ENCODE data around the gene MON1B.
A peak's percentile ranks its signal among the peaks of the same experiment; 100 is the strongest.

Gene MON1B

GRCh38 chr16:77231047-77231446, 40.1 kb downstream of the MON1B start:
- Histone ChIP-seq H3K23ac (ENCODE audit: low read length in 2 of 2) (no peak overlapping the region), H3K18ac (ENCODE audit: low read depth in 1 of 2, low read length in 2 of 2) (no peak overlapping the region), H3K4ac (ENCODE audit: low read depth in 1 of 2, low read length in 2 of 2) (no peak overlapping the region), H2BK120ac (ENCODE audit: low read depth, low read length) (no peak overlapping the region), H3K4me2 (ENCODE audit: low read length, poor library complexity, severe bottlenecking) (no peak overlapping the region), H4K91ac (ENCODE audit: low read length) (no peak overlapping the region), H2BK5ac (ENCODE audit: low read depth, low read length, poor library complexity, severe bottlenecking) (no peak overlapping the region), H3K4me1 (ENCODE audit: control insufficient read depth, insufficient read depth, low read depth, low read length) (peaks cover 2% of the 10 kb centered on the region), H2BK15ac (ENCODE audit: low read depth, poor library complexity, severe bottlenecking) (no peak overlapping the region), H3K36me3 (ENCODE audit: control insufficient read depth in 1 of 2, insufficient read depth in 2 of 2, low read depth in 1 of 2, low read length in 2 of 2) (no peaks in the 10 kb centered on the region), H3K4me3 (ENCODE audit: insufficient read depth in 1 of 2, low read depth in 1 of 2, low read length in 2 of 2) (no peak overlapping the region), H3K27ac (ENCODE audit: low read length, poor library complexity, severe bottlenecking) (no peak overlapping the region), H3K9me3 (ENCODE audit: control insufficient read depth, low read length) (no peaks in the 10 kb centered on the region), H4K8ac (ENCODE audit: low read length) (no peak overlapping the region), H2AK5ac (ENCODE audit: low read length, severe bottlenecking) (no peak overlapping the region), H3K79me1 (replicated peaks; ENCODE audit: low read length, poor library complexity, severe bottlenecking) (no peaks in the 10 kb centered on the region), H2AFZ (ENCODE audit: low read depth, low read length) (no peak overlapping the region), H2BK12ac (ENCODE audit: low read length in 2 of 2) (no peak overlapping the region), H3K9ac (ENCODE audit: low read length) (no peak overlapping the region), H3K27me3 (ENCODE audit: control insufficient read depth in 1 of 2, insufficient read depth in 1 of 2, low read length in 2 of 2) (peaks cover 7 to 19% of the 10 kb centered on the region in 2 experiments), H3K14ac (ENCODE audit: low read length in 2 of 2) (no peak overlapping the region)
- DNase-seq = no peak
- WGBS = 95% methylated on average over 2 of the region's 3 CpGs

- no peak overlapping the region for H3K23ac ChIP-seq (ENCODE audit: low read length in 2 of 2)
- H2AFZ ChIP-seq (ENCODE audit: low read depth, low read length) = no peak overlapping the region
- WGBS = 88% methylated on average over 7 of the region's 9 CpGs
- peaks cover 2% of the 10 kb centered on the region for H3K4me1 ChIP-seq (ENCODE audit: control insufficient read depth, insufficient read depth, low read depth, low read length)
- no peak overlapping the region for H4K8ac ChIP-seq (ENCODE audit: low read length)
- H2AK5ac ChIP-seq (ENCODE audit: low read length, severe bottlenecking) = no peak overlapping the region
- H3K4ac ChIP-seq (ENCODE audit: low read depth in 1 of 2, low read length in 2 of 2) = no peak overlapping the region
- no peak overlapping the region for H3K14ac ChIP-seq (ENCODE audit: low read length in 2 of 2)
- H4K91ac ChIP-seq (ENCODE audit: low read length) = no peak overlapping the region
- H2BK15ac ChIP-seq (ENCODE audit: low read depth, poor library complexity, severe bottlenecking) = no peak overlapping the region
- no peaks in the 10 kb centered on the region for H3K27me3 ChIP-seq (ENCODE audit: control insufficient read depth in 1 of 2, insufficient read depth in 1 of 2, low read length in 2 of 2)
- H3K9ac ChIP-seq (ENCODE audit: low read length) = no peak overlapping the region
- no peak overlapping the region for H3K4me3 ChIP-seq (ENCODE audit: insufficient read depth in 1 of 2, low read depth in 1 of 2, low read length in 2 of 2)
- H3K4me2 ChIP-seq (ENCODE audit: low read length, poor library complexity, severe bottlenecking) = no peak overlapping the region
- no peaks in the 10 kb centered on the region for H3K36me3 ChIP-seq (ENCODE audit: control insufficient read depth in 1 of 2, insufficient read depth in 2 of 2, low read depth in 1 of 2, low read length in 2 of 2)
- no peaks in the 10 kb centered on the region for H3K79me1 ChIP-seq (replicated peaks; ENCODE audit: low read length, poor library complexity, severe bottlenecking)
- H2BK12ac ChIP-seq (ENCODE audit: low read length in 2 of 2) = no peak overlapping the region
- H3K27ac ChIP-seq (ENCODE audit: low read length, poor library complexity, severe bottlenecking) = no peak overlapping the region
- no peak overlapping the region for H3K18ac ChIP-seq (ENCODE audit: low read depth in 1 of 2, low read length in 2 of 2)
- no peak overlapping the region for H2BK5ac ChIP-seq (ENCODE audit: low read depth, low read length, poor library complexity, severe bottlenecking)
- no peaks in the 10 kb centered on the region for H3K9me3 ChIP-seq (ENCODE audit: control insufficient read depth, low read length)
- H2BK120ac ChIP-seq (ENCODE audit: low read depth, low read length) = no peak overlapping the region
- DNase-seq = no peak
These were observed 43.0 kb downstream of the MON1B start for GRCh38 chr16:77233799-77234519.

GRCh38 chr16:77234611-77235010, 43.6 kb downstream of the MON1B start:
- H2BK15ac ChIP-seq (ENCODE audit: low read depth, poor library complexity, severe bottlenecking) = no peak overlapping the region
- no peak overlapping the region for H2AFZ ChIP-seq (ENCODE audit: low read depth, low read length)
- no peaks in the 10 kb centered on the region for H3K79me1 ChIP-seq (replicated peaks; ENCODE audit: low read length, poor library complexity, severe bottlenecking)
- no peak overlapping the region for H4K8ac ChIP-seq (ENCODE audit: low read length)
- no peaks in the 10 kb centered on the region for H3K36me3 ChIP-seq (ENCODE audit: control insufficient read depth in 1 of 2, insufficient read depth in 2 of 2, low read depth in 1 of 2, low read length in 2 of 2)
- H3K4me3 ChIP-seq (ENCODE audit: insufficient read depth in 1 of 2, low read depth in 1 of 2, low read length in 2 of 2) = no peak overlapping the region
- no peak overlapping the region for H3K4ac ChIP-seq (ENCODE audit: low read depth in 1 of 2, low read length in 2 of 2)
- no peak overlapping the region for H3K4me2 ChIP-seq (ENCODE audit: low read length, poor library complexity, severe bottlenecking)
- no peak overlapping the region for H3K14ac ChIP-seq (ENCODE audit: low read length in 2 of 2)
- no peak overlapping the region for H2AK5ac ChIP-seq (ENCODE audit: low read length, severe bottlenecking)
- no peak overlapping the region for H3K18ac ChIP-seq (ENCODE audit: low read depth in 1 of 2, low read length in 2 of 2)
- H4K91ac ChIP-seq (ENCODE audit: low read length) = no peak overlapping the region
- H2BK5ac ChIP-seq (ENCODE audit: low read depth, low read length, poor library complexity, severe bottlenecking) = no peak overlapping the region
- H3K27me3 ChIP-seq (ENCODE audit: control insufficient read depth in 1 of 2, insufficient read depth in 1 of 2, low read length in 2 of 2) = no peaks in the 10 kb centered on the region
- no peak for DNase-seq
- no peak overlapping the region for H2BK12ac ChIP-seq (ENCODE audit: low read length in 2 of 2)
- H3K27ac ChIP-seq (ENCODE audit: low read length, poor library complexity, severe bottlenecking) = no peak overlapping the region
- H3K23ac ChIP-seq (ENCODE audit: low read length in 2 of 2) = no peak overlapping the region
- no peaks in the 10 kb centered on the region for H3K9me3 ChIP-seq (ENCODE audit: control insufficient read depth, low read length)
- H3K4me1 ChIP-seq (ENCODE audit: control insufficient read depth, insufficient read depth, low read depth, low read length) = peaks cover 2% of the 10 kb centered on the region
- WGBS = 50% methylated on average over 10 of the region's 11 CpGs
- H3K9ac ChIP-seq (ENCODE audit: low read length) = no peak overlapping the region
- H2BK120ac ChIP-seq (ENCODE audit: low read depth, low read length) = no peak overlapping the region

- H2BK15ac ChIP-seq (ENCODE audit: low read depth, poor library complexity, severe bottlenecking) = no peak overlapping the region
- no peak overlapping the region for H4K91ac ChIP-seq (ENCODE audit: low read length)
- H2BK12ac ChIP-seq (ENCODE audit: low read length in 2 of 2) = no peak overlapping the region
- no peak overlapping the region for H4K8ac ChIP-seq (ENCODE audit: low read length)
- H3K14ac ChIP-seq (ENCODE audit: low read length in 2 of 2) = no peak overlapping the region
- H3K27ac ChIP-seq (ENCODE audit: low read length, poor library complexity, severe bottlenecking) = no peak overlapping the region
- H2BK5ac ChIP-seq (ENCODE audit: low read depth, low read length, poor library complexity, severe bottlenecking) = no peak overlapping the region
- no peaks in the 10 kb centered on the region for H3K27me3 ChIP-seq (ENCODE audit: control insufficient read depth in 1 of 2, insufficient read depth in 1 of 2, low read length in 2 of 2)
- H3K4me1 ChIP-seq (ENCODE audit: control insufficient read depth, insufficient read depth, low read depth, low read length) = peaks cover 2% of the 10 kb centered on the region
- no peak overlapping the region for H3K23ac ChIP-seq (ENCODE audit: low read length in 2 of 2)
- H2BK120ac ChIP-seq (ENCODE audit: low read depth, low read length) = no peak overlapping the region
- H3K36me3 ChIP-seq (ENCODE audit: control insufficient read depth in 1 of 2, insufficient read depth in 2 of 2, low read depth in 1 of 2, low read length in 2 of 2) = no peaks in the 10 kb centered on the region
- peak; percentile 77 for DNase-seq
- H2AFZ ChIP-seq (ENCODE audit: low read depth, low read length) = no peak overlapping the region
- 2% methylated on average over 21 of the region's 21 CpGs for WGBS
- no peak overlapping the region for H3K4ac ChIP-seq (ENCODE audit: low read depth in 1 of 2, low read length in 2 of 2)
- H3K4me3 ChIP-seq (ENCODE audit: insufficient read depth in 1 of 2, low read depth in 1 of 2, low read length in 2 of 2) = peak overlapping the region in 1 of 2 experiments; percentile 63
- H3K9ac ChIP-seq (ENCODE audit: low read length) = peak overlapping the region; percentile 68
- peak overlapping the region in 1 of 2 experiments; percentile 64 for H3K18ac ChIP-seq (ENCODE audit: low read depth in 1 of 2, low read length in 2 of 2)
- H3K79me1 ChIP-seq (replicated peaks; ENCODE audit: low read length, poor library complexity, severe bottlenecking) = no peaks in the 10 kb centered on the region
- H3K4me2 ChIP-seq (ENCODE audit: low read length, poor library complexity, severe bottlenecking) = peak overlapping the region; percentile 64
- H2AK5ac ChIP-seq (ENCODE audit: low read length, severe bottlenecking) = no peak overlapping the region
- no peaks in the 10 kb centered on the region for H3K9me3 ChIP-seq (ENCODE audit: control insufficient read depth, low read length)
These were observed 45.1 kb downstream of the MON1B start for GRCh38 chr16:77236063-77236511.

Measured in mesenchymal stem cell (in vitro differentiated cells and primary cell).